GM18861 (cell line): ENCODE results near the gene TUFM.
A peak's percentile ranks its signal among the peaks of the same experiment; 100 is the strongest.
"Not testable (repeated sequence)": the region's sequence is repeated elsewhere in the genome, so short reads cannot be mapped to it uniquely, and the experiment has no call there.

ENCODE experiments used
- ATAC-seq: cut with Tn5 transposase; IDR thresholded peaks from one replicate; pipeline ENCODE4 v1.9.1; 2021; ENCODE audit not compliant: unreplicated experiment

Gene TUFM

DNA sequence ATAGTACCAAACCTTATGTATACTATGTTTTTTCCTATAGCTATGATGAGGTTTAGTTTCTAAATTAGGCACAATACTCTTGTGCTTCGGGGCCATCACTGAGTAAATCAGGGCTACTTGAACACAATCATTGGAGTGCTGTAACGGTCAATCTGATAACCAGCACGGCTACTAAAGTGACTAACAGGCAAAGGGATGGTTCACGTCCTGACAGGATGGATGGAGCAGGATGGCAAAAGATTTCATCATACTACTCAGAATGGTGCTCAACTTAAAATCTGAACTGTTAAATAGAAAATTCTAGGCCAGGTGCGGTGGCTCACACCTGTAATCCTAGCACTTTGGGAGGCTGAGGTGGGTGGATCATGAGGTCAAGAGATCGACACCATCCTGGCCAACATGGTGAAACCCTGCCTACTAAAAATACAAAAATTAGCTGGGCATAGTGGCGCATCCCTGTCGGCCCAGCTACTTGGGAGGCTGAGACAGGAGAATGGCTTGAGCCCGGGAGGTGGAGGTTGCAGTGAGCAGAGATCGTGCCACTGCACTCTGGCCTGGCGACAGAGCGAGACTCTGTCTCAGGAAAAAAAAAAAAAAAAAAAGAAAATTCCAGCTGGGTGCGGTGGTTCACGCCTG is 7.0 kb downstream of the TUFM start:
- ATAC-seq: no peak

DNA sequence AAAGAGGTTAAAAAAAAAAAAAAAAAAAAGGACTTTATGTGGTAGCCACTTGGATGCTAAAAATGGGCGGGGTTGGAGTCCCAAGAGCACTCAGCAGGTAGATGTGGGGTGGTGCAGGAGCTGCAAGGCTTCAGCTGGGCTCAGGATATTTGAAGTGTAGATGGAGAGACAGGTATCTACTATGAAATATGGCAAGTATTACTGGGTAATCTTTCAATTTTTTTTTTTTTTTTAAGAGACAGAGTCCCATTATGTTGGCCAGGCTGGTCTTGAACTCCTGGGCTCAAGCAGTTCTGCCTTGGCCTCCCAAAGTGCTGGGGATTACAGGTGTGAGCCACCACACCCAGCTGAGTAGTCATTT is 7.6 kb downstream of the TUFM start:
- ATAC-seq: no peak

DNA sequence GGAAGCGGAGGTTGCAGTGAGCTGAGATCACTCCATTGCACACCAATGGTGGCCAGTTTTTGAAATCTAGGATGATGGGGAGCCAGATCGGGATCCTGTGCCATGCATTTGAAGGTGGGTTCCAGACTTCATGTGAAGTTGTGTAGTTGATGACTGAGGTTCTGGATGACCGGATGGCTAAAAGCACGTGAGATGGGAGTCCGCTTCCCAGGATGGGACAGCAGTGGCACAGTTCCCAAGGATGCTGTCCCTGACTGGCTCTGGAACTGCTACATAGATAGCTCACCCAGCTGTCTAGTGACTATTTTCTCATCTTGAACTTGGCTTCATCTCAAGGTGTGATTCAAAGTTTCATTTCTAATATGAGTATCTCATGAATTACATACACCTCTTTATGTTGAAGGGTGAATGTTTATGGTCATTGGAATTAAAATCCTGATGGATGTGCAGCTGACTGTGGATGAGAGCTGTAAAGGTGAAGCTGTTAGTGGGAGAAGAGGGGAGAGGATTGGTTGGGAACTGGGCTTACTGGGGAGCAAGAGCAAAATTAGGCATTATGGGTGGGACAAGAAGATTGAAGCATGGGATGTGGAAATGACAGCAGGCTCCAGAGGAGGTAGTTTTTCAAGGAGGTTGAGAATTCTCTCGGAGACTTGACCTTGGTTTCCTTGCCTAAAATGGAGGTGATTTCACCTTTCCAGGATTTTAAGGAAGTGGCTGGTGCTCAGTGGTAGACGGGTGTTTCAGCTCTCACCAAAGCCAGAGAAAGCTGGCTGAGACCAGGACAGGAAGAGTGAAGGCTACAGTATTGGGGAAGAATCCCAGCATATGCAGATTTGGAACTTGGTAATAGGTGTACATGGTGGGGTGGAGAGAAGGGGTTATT is 8.2 kb downstream of the TUFM start:
- no peak for ATAC-seq

DNA sequence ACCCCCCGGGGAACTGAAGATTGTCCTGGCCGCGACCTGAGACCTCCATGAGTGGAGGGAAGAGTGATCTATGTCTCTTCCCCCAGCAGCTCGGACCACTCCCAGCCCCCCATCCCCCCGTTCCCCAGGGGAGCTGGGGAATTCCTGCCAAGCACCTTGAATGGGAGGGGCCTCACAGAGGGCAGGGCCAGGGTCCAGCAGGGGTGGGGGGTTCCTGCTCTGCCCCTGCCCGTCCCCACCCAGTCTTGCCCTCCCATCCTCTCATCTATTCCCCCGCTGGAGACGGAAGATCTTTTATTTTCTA is 9.4 kb downstream of the TUFM start:
- ATAC-seq: no peak

DNA sequence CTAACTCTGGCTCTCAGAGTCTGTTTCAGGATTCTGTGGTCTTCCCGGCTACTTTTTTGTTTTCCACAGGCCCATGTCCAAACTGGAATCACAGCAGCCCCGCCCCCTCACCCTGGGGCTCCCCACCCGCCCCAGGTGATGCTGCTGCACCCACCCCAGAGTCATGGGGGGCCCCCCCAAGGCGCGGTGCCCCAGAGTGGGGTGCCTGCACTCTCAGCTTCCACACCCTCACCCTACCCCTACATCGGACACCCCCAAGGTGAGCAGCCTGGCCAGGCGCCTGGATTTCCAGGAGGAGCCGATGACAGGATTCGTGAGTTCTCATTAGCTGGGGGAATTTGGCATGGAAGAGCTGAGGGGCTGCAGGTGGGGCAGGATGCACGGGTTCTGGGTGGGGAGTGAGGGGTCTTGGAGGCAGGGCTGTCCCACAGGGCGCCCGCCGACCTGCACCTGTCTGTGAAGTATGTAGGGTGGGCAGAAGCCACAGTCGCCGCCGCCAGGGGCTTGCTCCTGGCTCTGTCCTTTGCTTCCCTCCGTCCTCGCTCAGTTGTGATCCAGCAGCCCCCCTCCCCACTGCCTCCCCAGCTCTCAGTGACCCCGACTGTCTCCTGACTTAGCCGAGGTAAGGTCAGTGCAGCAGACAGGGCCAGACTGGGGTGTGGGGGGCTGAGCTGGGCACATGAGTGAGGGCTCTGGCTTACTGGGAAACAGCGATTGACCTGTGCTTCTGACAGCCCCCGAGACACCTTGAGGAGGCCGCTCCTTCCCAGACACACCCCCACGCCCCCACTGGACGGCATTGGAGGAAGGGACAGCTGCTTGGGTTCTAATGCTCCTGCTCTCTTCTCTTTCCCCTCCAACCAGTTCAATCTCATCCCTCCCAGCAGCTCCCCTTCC is 10.0 kb downstream of the TUFM start:
- ATAC-seq: no peak

DNA sequence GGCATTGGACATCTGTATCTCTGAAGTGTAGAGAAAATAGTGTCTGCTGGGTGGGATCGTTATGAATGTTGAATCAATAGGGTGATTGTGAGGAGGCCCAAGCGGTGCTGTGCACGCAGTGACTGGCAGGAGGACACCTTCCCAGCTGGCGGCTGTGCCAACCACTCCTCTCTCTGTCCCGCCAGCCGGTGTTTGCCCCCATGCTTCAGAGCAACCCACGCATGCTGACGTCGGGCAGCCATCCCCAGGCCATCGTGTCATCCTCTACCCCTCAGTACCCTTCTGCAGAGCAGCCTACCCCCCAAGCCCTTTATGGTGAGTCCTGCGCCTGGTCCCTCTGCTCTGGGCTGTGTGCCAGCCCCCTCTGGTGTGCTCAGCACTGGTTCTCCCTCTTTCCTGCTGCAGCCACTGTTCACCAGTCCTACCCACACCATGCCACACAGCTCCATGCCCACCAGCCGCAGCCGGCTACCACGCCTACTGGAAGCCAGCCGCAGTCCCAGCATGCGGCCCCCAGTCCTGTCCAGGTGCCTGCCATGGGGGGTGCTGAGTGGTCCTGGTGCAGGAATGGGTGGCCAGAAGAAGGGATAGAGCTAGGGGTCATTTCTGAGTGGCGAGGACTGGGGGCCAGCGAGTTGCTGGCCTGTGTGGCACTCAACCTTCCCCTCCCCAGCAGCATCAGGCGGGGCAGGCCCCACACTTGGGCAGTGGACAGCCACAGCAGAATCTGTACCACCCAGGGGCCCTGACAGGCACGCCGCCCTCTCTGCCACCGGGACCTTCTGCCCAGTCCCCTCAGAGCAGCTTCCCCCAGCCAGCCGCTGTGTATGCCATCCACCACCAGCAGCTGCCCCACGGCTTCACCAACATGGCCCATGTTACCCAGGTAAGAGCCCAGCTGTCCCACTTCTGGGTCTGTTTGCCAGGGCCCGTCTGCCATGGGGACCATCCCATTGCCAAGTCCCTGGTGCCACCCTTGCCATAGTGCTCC is 11.0 kb downstream of the TUFM start:
- ATAC-seq: no peak

DNA sequence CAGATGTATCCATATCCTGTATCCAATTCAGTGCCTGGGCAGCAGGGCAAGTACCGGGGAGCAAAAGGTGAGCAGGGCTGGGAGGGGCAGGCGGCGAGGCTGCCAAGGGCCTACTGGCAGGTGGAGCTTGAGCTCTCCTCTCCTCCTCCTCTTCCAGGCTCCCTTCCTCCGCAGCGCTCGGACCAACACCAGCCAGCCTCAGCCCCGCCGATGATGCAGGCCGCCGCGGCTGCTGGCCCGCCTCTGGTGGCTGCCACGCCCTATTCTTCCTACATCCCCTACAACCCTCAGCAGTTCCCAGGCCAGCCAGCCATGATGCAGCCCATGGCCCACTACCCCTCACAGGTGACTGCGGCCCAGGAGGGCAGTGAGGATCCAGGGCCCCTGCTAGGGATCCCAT is 11.8 kb downstream of the TUFM start:
- ATAC-seq: no peak

DNA sequence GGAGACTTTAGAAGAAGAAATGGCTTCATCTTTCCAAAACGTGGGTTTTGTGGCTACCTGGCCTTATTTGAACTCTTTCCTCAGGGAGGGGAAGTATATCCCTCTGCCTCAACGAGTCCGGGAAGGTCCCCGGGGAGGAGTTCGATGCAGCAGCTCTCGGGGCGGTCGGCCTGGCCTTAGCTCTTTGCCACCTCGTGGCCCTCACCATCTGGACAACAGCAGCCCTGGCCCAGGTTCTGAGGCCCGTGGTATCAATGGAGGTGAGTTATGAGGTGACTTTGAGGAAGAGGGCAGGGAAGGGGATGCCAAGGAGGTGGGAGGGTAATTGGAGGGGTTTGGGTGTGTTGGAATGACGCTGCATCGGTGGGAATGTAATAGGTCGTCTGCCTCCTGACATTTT is 15.6 kb downstream of the TUFM start:
- no peak for ATAC-seq

DNA sequence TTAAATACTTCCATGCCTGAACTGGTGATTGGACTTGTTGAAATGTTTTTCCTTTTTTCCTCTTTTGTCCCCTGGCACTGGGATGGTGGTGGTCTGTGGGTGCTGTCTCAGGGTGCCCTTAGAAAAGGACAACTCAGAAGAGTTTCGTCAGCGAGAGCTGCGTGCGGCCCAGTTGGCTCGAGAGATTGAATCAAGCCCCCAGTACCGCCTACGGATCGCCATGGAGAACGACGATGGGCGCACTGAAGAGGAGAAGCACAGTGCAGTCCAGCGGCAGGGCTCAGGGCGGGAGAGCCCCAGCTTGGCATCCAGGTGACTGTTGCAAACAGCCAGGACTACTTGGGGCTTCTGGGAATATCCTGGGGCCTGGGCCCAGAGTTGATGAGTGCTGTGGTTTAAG is 16.4 kb downstream of the TUFM start:
- no peak for ATAC-seq

DNA sequence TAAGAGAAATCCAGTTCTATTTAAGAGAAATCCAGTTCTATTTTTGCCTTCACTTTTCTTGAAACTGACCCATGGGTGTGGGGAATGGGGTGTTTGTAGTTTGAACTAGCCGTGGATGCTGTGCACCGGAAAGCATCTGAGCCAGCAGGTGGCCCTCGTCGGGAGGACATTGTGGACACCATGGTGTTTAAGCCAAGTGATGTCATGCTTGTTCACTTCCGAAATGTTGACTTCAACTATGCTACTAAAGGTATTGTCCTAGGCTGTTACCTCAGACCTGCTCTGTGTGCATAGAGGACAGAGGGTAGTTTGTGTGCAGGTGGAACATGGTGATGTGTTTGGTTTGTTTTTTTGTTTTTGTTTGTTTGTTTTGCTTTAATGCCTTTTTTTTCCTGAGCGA is 20.0 kb downstream of the TUFM start:
- ATAC-seq: no peak

DNA sequence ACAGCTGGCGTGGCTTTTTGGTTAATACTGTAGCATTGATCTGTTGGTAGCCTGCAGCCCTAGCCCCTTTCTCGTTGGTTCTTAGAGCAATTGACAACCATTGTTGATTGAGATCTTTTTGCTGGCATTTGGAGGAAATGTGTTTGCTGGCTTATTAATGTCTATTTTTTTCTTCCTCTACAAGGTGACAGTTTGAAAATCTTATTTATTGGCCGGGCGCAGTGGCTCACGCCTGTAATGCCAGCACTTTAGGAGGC is 21.5 kb downstream of the TUFM start:
- no peak for ATAC-seq

DNA sequence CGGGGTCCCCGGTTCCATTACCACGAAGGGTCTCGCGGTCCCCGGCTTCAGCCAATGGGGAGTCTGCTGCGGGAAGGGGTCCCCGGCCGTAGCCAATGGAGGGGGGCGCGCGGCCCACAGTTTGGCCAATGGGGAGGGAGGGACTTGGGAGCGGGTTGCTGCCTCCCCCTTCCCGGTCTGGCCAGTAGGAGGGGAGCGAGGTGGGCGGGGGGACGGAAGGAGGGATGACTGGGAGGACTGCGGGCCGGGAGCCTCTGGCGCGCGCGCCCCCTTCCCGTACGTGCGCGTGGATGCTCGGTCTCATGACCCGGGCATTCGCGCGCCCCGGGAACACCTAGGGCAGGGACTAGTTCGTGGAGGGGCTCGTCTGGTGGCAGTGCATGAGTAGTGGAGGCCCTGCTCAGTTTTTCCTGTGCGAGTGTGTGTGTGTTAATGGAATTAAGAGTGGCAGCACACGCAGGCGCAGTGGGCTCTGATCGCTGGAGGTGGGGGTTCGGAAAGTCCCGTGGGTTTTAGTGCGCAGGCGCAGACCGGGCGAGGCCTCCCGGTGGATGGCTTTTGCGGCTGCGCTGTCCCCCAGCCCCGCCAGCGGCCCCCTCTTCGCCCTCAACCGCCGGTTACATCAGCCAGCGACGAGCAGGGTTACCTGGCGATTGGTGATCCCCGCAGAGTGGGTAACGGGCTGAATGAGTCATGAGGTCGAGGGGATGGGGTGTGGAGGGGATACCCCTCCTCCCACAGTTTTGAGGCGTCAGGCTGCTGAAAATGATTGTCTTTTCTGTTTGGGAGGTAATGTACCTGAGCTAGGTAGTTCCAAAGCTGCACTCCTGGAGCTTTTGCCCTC is 22.1 kb downstream of the TUFM start:
- ATAC-seq: peak; percentile 36

DNA sequence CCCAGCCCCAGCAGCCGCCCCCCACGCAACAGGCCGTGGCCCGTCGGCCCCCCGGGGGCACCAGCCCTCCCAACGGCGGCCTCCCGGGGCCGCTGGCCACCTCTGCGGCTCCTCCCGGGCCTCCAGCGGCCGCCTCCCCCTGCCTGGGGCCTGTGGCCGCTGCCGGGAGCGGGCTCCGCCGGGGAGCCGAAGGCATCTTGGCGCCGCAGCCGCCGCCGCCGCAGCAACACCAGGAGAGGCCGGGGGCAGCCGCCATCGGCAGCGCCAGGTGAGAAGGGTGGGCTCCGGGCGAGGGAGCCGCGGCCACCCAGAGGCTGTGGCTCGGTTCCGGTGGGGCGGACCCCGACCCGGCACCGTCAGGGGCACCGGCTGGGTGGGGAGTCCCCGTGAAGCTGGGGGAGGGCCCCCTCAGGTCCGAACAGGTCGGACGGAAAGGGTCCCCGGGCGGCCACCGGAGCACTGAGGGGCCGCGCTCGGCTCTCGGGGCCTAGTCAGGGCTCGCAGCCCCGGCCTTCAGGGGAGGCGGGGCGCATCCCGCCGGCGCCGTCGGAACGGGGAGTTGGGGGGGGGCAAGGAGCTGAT is 22.8 kb downstream of the TUFM start:
- ATAC-seq: peak; percentile 18

DNA sequence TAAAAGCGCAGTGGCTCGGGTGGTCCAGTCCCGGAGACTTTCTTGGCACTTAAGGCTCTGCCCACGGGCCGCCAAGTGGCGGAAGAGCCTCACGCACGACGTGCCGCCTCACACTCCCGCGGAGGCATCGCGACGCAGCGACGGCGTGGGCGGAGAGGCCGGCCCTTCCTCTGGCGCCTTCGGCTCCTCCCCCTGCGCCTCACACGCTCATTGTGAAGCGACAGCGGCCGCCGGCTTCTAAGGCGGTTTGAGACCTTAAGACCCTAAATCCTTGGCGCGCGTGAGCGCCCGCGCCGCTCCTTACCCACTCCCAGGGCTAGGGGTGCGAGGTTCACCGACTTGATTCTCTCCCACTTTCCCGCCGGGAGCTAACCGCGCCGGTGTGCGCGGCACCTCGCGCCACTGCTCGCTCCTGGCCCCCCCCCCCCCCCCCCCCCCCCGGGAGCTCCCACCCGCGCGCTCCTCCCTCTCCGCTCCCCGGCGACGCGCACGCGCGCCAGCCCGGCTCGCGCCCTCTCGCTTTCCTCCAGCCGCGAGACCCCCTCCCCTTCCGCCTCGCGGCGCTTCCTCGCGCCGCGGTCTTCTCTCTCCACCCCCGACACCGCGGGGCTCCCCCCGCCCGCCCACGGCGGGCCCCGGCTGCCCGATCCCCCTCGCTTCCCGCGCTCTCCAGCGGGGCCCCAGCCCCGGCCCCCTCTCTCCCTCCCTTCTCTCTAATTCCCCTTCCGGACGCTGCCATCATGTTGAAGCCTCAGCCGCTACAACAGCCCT is 23.4 kb downstream of the TUFM start, which contains the start of gene ATXN2L:
Gene ATXN2L (plus strand): TSS at position 480 of the 771 bp plus-strand sequence. CDS start 261 bp downstream, at position 741.
- ATAC-seq: peak; percentile 58

DNA sequence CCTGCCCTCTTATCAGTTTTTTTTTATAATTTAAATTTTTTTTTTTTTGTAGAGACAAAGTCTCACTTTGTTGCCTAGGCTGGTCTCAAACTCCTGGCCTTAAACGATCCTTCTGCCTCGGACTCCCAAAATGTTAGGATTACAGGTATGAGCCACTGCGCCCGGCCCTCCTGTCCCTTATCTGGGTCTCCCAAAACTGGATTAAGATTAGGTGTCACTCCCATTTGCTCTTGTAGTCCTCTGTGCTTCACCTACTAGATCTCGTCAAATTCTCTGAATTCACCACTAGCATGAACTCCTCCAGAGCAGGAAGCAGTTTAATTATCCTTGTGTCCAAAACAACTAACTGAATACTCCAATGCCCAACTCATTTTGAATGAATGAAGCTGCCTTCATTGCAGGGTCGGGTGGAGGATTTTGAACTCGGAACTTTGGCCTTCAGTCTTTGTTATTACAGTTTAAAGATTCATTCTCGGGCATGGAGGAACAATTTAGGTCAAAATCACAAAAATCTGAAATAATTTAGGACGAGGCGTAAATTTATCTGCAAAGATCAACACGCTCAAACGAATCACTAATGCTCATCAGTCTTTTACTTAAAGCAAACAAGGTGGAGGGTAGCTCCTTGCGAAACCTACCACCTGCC is 24.2 kb downstream of the TUFM start:
- no peak for ATAC-seq

DNA sequence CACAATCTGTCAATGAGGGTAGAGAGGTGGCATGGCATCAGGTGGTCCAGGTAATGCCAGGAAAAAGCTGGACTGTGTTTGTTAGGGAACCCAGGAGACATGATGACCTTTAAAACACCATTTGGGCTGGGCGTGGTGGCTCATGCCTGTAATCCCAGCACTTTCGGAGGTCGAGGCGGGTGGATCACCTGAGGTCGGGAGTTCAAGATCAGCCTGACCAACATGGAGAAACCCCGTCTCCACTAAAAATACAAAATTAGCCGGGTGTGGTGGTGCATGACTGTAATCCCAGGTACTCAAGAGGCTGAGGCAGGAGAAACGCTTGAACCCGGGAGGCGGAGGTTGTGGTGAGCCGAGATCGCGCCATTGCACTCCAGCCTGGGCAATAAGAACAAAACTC is 25.6 kb downstream of the TUFM start:
- ATAC-seq: not testable (repeated sequence)

DNA sequence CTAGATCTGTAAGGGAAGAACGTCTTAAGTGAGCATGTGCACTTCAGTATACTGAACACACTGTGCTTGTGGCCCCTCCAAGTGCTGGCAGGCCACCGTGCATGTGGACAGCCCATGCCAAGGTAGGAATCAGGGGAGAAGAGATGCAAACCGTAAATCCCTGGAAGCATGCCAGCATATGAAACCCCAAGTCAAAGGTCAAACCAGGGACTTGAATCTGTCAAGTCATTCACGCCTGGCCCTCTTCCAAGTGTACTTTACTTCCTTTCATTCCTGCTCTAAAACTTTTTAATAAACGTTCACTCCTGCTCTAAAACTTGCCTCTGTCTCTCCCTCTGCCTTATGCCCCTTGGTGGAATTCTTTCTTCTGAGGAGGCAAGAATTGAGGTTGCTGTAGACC is 26.1 kb downstream of the TUFM start:
- no peak for ATAC-seq

DNA sequence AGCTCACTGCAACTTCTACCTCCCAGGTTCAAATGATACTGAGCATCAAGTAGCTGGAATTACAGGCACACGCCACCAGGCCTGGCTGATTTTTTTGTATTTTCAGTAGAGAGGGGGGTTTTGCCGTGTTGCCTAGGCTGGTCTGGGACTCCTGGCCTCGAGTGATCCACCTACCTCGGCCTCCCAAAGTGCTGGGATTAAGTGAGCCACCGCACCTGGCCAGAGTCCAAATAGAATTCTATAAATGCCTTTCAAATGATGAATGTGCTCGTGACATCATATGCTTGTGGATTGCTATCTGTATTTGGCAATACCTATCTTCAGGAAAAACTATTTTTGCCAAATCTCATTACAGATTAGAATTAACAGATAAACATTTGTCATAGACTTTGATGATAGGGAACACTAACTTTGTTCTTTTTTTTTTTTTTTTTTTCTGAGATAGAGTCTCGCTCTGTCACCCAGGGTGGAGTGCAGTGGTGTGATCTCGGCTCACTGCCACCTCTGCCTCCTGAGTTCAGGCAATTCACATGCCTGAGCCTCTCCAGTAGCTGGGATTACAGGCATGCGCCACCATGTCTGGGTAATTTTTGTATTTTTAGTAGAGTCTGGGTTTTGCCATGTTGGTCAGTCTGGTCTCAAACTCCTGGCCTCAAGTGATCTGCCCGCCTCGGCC is 38.6 kb downstream of the TUFM start:
- not testable (repeated sequence) for ATAC-seq
